Measurements from ENCODE around the gene GALNT10.

GALNT10 gene

DNA sequence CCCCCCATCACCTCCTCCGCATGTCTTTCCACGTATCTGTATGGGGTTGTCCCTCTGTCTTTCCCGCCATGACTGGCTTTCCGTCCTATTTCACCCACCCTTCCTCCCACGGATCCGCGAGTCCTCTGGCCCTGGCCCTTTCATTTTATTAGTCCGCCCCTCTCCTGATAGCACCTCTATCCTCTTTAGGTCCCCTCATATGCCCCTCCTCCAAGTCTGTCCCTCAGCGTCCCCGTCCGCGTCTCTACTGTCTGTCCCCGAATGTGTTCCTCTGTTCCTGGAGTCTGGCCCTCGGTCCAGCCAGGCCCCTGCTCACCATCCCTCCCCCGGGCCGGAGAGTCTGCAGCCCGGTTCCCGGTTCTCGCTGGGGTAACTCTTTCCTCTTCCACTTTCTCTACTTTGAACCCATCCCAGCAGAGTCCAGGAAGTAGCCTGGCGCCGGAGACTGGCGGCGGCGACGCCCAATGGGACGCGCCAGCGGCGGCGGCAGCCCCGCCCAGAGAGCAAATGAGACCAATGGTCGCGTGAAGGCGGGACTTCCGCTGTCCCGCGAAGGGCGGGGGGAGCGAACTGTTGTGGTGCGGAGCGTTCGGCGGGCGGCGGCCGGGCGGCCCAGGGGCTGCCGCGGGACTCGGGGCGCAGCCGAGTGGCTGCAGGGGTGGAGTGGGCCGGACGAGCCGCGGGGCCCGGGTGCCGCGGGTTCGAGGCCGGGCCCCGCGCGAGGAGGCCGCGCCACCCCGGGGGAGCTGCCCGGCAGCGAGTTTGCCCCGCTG is 255.1 kb downstream of the GALNT10 start, which contains the start of gene SAP30L:
Gene SAP30L, plus strand, starts transcription at position 576 of the 773 bp plus-strand sequence. CDS start 608 bp downstream, outside the sequence.
- peak; percentile 69 for DNase-seq (ENCODE audit: low read depth)

DNA sequence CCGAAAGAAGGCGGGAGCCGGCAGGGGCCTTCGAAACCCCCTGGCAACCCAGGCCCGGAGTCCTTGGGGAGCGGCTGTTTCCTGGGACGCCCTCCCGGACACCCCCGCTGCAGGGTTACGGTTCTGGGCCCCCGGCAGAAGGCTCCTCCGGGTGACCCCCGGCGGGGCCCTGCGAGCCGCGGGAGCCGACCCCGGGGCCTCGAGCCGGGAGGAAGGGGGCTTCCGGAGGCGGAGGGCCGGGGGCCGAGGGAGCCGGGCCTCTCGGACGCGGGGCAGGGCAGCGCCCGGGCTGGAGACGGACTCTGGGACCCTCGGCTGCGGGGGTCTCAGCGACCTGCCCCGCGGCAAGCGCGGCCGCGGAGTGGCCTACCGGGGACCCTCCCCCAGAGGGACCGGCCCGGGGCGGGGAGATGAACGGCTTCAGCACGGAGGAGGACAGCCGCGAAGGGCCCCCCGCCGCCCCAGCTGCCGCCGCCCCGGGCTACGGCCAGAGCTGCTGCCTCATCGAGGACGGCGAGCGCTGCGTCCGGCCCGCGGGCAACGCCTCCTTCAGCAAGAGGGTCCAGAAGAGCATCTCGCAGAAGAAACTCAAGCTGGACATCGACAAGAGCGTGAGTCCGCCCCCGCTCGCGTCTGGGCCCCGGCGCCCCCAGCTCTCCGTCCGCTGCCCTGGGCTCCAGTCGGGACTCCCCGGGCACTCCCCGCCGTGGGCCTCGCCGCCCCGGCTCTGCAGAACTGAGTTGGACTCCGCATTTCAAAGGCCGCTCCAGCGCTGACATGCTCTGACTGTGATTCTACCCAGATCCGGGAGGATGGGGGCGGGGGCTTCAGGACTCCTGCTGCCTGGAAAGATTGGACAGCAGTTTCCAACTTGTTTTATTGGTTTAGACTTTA is 255.9 kb downstream of the GALNT10 start:
- no peak for DNase-seq (ENCODE audit: low read depth)

DNA sequence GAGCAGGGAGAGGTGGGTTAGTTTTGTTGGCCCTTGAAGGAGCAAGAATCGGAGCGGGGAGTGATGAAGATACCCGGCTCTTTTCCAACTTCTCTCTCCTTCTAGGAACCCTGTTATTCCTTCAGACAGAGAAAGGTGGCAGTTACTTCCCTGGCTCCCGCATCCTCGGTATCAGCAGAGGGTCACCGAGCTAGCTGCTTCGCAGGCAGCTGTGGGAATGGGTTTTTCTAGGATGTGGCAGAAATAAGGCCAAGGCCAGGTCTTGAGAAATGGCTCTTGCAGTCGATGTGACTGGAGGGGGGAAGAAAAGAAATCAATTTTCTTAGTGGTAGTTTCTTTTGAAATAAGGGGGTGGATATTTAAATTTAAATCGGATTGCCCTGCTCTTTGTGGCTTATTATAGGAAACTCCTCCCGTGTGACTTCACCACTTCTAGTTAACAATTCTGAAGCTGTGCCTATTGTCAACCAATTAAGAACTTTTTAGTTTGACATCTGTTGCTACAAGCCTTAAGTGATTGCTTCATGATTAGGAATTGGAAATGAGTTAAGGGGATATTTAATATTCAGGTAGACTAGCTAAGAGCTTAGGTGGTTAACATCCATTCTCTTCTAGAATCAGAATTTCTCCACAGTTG is 256.7 kb downstream of the GALNT10 start:
- DNase-seq (ENCODE audit: low read depth) = no peak

DNA sequence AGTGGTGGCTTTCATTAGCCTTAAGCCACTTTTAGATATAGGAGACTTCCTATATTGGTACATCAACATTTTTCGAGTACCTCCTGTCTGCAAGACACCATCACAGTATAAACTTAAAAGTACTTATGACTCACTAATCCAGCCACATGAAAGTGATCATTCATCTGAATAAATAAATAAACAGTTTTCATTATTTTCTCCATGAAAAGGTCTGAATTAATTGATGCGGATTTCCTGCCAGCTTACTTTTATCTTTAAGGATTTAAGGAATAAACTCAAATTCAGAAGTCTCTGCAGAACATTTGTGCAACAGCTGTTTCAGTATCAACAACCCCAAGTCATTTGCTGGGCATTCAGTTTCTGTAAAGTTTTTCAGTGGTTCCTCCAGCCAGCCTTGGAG is 259.3 kb downstream of the GALNT10 start:
- DNase-seq (ENCODE audit: low read depth) = no peak

DNA sequence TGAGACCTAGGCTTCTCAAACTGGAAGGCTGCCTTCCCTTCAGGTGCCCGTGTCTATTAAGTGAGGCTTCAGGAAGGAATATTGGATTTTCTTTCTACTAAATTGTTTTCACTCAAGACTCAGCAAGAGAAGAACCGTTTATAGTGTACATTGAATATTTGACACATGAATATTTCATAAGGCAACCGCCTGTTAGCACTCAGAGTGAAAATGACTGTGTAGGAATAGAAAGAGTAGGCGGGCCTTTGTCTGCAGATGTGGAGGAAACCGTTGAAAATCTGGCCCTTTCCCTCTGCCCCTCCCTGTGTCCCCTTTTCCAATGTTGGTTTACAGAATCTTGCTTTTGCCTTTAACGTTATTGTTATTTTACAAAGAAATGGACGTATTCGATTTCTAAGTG is 261.4 kb downstream of the GALNT10 start:
- DNase-seq (ENCODE audit: low read depth) = no peak

DNA sequence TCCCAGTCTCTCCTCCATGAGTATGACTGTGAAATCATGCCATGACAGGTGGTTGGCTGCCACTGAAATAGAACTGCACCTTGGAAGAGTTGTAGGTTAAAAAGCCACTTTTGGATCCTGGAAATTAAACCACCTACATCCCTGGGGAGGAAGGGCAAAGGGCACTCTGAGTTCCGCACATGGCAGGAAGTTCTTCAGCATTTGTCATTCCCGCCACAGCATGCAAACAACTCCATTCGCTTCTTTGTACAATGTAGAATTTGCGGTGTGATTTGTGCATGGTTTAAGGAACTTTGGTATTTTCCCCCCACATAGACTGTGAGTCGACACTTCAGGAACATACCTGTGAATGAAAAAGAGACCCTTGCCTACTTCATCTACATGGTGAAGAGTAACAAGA is 265.1 kb downstream of the GALNT10 start:
- DNase-seq (ENCODE audit: low read depth) = no peak

DNA sequence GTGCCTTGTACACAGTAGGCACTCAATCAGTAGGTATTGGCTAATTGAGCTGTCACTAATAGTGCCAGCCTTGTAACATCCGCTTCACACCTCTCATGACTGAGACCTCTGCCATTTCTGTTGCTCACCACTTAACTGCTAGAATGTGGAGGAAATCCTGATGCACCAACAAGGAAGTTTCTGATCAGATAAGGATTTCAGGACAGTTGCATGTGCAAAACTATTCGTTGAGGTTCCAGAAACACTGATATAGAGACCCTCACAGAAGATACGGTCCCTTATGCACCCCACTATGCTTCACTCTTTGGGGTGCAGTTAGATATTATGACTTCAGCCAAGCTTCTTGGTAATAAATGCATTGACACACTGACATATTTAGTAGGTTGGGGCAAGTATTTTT is 266.0 kb downstream of the GALNT10 start:
- no peak for DNase-seq (ENCODE audit: low read depth)

DNA sequence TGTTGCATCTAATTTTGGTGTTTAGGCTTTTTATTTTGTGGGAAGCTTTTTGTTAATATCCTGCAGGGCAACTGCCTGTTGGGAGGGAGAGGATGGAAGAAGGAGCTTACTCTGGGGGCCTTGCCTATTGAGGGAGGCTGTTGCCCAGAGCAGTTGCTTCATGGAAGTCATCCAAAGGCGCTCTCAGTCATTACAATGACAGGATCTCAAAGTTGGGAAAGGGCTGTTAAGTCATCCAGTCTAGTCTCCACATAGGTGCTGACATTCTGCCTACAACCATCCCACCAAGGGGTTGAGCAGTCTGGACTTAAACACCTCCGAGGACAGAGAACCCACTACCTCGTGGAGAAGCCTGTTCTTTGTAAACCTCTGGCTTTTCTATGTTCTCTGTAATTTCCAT is 268.5 kb downstream of the GALNT10 start:
- no peak for DNase-seq (ENCODE audit: low read depth)

DNA sequence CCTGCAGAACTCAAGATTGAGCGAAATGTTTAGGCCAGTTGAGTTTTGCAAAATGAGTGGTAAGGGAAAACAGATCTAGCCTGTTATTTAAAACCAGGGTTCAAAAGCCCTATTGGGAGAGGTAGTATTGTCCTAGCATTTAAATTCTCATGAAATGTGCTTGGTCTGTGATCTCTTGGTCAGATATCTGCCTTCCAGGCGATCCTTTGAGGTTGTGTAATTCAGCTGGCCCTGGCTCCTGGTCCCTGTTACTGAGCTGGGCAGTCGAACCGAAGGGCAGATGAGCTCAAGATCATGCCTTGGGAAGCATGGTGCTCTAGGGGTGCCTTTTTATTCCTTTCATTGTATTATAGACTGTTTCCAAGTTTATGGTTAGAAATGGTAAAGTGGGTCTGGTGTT is 269.6 kb downstream of the GALNT10 start:
- DNase-seq (ENCODE audit: low read depth) = no peak

DNA sequence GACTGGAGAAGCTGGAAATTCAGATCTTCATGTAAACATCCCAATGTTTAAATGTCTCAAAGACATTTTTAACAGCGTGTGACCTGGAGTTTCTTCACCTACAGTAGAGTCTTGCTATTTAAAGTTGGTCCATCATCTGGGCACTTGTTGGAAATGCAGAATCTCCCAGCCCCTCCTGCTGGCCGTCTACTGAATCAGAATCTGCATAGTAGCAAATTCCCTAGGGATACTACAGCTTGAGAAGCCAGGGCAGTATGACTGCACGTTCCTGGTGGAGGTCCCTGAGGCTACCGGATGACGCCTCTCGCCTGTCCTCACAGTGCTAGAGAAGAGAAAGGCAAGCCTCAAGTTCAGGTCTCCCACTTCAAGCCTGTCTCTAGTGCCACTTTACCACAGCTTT is 271.0 kb downstream of the GALNT10 start:
- no peak for DNase-seq (ENCODE audit: low read depth)

DNA sequence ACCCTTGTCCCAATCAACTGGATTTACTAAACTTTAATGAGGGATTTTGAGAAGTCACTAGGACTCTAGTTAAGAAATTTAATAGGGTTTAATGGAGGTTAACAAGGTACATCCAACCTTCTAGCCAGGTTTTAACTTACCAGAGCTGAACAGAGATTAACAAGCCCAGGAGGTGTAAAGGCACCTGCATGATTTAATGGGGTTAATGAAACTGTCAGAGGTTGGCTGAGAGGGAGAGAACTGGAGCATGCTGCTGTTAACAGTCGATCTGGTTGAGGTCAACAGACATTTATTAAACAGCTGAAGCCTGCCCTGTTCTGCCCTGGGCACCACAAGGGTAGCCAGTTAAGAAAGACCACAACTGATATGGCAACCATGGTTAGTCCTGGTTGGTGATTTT is 273.9 kb downstream of the GALNT10 start:
- DNase-seq (ENCODE audit: low read depth) = no peak

DNA sequence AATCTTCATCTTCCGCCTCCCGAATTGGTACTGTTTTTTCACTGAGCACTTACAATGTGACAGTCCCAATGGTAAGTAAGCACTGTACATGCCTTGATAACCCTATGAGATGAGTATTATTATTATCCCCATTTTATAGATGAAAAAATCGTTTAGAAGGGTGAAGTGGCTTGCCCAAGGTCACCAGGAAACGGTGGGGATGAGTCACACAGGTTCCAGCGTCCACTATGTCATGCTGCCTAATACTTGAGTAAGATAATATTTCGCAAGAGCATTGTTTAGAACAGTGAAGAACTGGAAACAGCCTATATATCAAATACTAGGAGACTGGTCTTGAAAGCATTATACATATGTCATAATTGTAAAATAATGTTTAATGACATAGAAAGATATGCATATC is 274.6 kb downstream of the GALNT10 start:
- DNase-seq (ENCODE audit: low read depth) = no peak

DNA sequence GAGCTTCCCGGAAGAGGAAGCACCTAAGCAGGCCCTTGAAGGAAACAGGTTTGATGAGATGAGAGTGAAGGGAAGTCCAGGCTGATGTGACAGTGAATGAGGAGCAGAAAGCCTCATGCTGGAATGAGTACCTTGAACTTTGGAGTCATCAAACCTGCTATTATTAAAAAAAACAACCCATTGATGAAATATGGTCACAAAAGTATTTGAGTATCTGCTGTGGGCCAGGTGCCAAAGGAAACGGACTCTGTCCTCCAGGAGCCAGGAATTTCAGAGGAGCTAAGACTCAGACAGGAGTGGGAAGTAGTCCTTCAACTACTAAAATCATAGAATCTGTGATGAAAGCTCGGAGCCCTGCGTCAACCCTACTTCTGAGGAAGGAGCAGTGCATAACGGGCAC is 275.6 kb downstream of the GALNT10 start:
- no peak for DNase-seq (ENCODE audit: low read depth)

DNA sequence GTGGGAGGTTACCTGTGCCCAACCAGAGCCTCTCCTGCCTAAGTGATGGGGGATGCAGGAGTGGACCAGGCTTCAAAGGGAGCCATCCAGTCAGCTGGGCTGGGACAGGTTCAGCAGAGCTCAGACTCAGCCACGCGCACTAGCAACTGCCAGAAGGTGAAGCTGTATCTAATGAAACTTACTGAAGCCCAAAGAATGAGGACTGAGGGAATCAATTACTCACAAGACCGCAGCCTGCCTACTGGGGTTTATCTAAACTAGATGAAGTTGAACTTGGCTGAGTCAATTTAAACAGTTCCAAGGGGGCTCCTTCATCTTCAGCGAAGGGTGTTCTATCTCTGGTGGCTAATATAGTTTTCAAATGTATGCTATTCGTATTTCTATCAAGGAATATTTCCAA is 276.1 kb downstream of the GALNT10 start:
- no peak for DNase-seq (ENCODE audit: low read depth)

DNA sequence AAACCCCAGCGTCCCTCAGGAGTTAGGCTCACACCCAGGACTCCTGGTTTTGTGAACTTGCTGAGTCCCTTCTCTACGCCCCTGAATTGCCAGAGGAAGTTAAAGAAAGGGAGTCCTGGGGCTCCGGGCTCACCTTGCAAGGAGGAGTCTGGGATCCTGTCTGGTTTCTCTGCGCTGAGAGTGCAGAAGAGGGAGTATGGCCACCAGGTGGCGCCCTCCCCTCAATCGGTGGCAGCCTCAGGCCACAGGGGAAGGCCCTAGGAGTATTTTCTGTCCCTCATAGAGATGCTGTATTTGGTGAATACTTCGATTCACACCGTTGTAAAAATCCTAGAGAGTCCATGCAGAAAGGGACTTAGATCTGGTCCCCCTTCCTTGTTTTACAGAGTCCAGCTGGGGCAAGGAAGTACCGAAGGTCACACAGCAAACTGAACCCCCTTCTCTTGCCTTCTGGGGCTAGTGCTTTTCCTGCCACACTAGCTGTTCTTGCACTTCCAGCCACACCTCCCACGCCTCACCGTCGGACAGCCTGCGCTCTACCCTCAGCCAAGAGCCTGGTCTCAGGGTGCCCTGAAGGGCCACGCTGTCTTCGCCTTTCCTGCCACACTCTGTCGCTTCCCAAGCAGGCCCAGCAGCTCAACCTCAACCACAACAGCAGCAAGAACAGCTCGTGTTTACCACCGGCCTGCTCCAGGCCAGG is 277.3 kb downstream of the GALNT10 start:
- no peak for DNase-seq (ENCODE audit: low read depth)

DNA sequence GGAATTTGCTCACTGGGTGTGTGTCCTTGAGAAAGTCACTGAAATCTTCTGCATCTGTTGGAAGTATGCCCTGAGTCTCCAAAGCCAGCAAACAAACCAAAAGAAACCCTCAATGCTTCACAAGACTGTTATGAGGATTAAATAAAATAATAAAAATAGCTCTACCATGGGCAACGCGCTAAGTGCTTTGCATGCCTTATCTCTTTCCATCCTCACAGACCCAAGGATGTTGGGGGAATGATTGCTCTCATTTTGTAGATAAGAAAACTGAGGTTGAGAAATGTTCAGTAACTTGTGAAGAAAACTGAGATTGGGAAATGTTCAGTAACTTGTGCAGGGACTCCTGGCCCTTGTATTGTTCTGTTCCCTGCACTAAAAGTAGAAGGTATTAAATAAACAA is 279.6 kb downstream of the GALNT10 start:
- no peak for DNase-seq (ENCODE audit: low read depth)
